Tibial nerve (tissue), 4 donors: ENCODE measurements around the gene RIBC2. TPM values are rescaled to one million over a fixed set of nuclear protein-coding genes. Genes with fewer than 3 reads are reported as not detected.

Experiments used
- DNase-seq, 2 donors: peaks; one replicate each; pipeline ENCODE4 v3.0.0-alpha.2; 2019; ENCODE audit warnings: low spot score in 2 of 2
- H3K27ac ChIP-seq, 4 donors: fragments of 200-600 bp; sonication (generic) in 3 of 4; one replicate each; pipeline ENCODE4 v1.5.1; 2017 to 2019; ENCODE audit warnings: mild to moderate bottlenecking in 1 of 4
- H3K27me3 ChIP-seq, 2 donors: fragments of 200-600 bp; sonication (generic) in 1 of 2; one replicate each; pipeline versions ENCODE4 v1.5.1 to v1.6.0; 2017 to 2019
- H3K36me3 ChIP-seq, 3 donors: fragments of 200-600 bp; sonication (generic); one replicate each; pipeline ENCODE4 v1.5.1; 2018 to 2019
- H3K4me1 ChIP-seq, 4 donors: fragments of 200-600 bp; sonication (generic) in 3 of 4; one replicate each; pipeline ENCODE4 v1.5.1; 2017 to 2019
- H3K4me3 ChIP-seq, 4 donors: fragments of 200-600 bp; sonication (generic) in 3 of 4; one replicate each; pipeline ENCODE4 v1.5.1; 2017 to 2019; ENCODE audit warnings: mild to moderate bottlenecking in 1 of 4, moderate library complexity in 1 of 4
- H3K9me3 ChIP-seq, 4 donors: fragments of 200-600 bp; sonication (generic) in 3 of 4; one replicate each; pipeline ENCODE4 v1.5.1; 2017 to 2019
- EP300 ChIP-seq, 2 donors: sonication (generic); formaldehyde crosslinking; IDR thresholded peaks; one replicate each; pipeline ENCODE4 v1.6.1; 2017; ENCODE audit warnings: antibody characterized with exemption in 2 of 2, mild to moderate bottlenecking in 1 of 2
- POLR2A ChIP-seq, 2 donors: fragments of 450-650 bp; IDR thresholded peaks; one replicate each; pipeline ENCODE4 v1.6.1; 2017; ENCODE audit warnings: antibody characterized with exemption in 2 of 2, mild to moderate bottlenecking in 2 of 2, moderate library complexity in 2 of 2
- WGBS, 2 donors: methylation state at CpG; one replicate each; pipeline ENCODE4 v1.1.5; 2018; 5-methylcytosine and 5-hydroxymethylcytosine counted together
- total RNA-seq, 4 donors: library from RNA; depleted of rRNA; stranded (reverse); fragments of >200 nt; gene quantifications; one replicate each; pipeline ENCODE4 v1.1.0, GENCODE V29; 2016
- TF ChIP-seq, protein P1 (sequence below), 5 experiments: fragments of 200-600 bp in 3 of 5; fragments of 450-650 bp in 2 of 5; sonication (generic) in 3 of 5; IDR thresholded peaks; one replicate each; pipeline ENCODE4 v1.5.1; 2016 to 2019; ENCODE audit warnings: antibody characterized with exemption in 5 of 5, mild to moderate bottlenecking in 3 of 5, moderate library complexity in 2 of 5

The RIBC2 gene
- total RNA-seq, 4 donors from 2014 or later: 0.42 TPM; not detected in 3

DNA sequence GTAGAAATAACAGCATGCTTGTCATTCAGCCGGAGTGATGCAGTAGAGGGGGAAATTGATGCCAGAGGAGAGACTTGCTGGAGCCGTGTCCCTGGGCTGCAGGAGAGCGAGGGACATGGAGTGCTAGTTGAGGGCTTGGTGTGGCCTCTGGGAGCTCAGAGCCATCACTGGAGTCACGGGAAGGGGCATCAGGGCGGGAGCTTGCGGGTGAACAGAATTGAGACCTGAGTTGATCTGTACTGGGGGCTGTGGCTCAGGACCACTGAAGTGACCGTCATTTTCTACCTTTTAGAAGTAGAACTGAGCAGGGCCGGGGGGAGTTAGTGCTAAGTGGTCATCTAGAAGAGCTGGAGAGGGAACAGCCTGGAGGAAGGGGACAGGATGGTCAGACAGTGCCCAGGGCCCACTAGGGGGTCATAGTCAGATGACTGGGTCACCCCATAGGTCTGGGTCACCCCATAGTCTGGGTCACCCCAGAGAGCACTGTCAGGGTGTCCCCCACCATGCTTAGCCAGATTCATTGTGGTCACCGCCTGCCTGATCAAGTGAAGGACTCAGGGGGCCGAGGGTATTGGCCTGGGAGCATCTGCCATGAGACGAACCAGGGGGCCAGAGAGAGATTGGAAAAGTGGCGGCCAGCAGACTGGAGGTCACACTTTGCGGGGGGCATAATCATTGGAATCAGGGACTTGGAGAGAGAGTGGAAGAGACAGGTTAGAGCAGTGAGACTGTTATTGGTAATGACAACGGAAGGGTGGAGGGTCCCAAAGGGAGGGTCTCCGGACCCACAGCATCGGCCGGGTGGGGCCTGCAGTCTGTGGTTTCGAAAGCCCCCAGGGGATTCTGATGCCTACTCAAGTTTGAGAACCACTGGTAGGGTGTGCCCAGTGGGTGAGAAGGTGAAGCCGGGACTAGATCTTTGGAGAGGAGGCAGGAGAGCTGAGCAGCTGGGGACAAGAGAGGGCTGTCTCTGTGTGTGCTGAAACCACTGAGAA, 15.2 kb downstream of the RIBC2 start:
- Histone ChIP-seq H3K36me3 (no peaks in the 10 kb centered on the region), H3K27ac (no peak overlapping the region), H3K27me3 (no peaks in the 10 kb centered on the region), H3K4me1 (no peaks in the 10 kb centered on the region), H3K4me3 (no peak overlapping the region), H3K9me3 (peaks cover 0 to 4% (median 0%) of the 10 kb centered on the region in 4 donors)
- TF ChIP-seq, protein P1, sequence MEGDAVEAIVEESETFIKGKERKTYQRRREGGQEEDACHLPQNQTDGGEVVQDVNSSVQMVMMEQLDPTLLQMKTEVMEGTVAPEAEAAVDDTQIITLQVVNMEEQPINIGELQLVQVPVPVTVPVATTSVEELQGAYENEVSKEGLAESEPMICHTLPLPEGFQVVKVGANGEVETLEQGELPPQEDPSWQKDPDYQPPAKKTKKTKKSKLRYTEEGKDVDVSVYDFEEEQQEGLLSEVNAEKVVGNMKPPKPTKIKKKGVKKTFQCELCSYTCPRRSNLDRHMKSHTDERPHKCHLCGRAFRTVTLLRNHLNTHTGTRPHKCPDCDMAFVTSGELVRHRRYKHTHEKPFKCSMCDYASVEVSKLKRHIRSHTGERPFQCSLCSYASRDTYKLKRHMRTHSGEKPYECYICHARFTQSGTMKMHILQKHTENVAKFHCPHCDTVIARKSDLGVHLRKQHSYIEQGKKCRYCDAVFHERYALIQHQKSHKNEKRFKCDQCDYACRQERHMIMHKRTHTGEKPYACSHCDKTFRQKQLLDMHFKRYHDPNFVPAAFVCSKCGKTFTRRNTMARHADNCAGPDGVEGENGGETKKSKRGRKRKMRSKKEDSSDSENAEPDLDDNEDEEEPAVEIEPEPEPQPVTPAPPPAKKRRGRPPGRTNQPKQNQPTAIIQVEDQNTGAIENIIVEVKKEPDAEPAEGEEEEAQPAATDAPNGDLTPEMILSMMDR (IDR thresholded peaks at IDR 0.05): no peak
- TF ChIP-seq POLR2A (IDR thresholded peaks at IDR 0.05) (no peak), EP300 (IDR thresholded peaks at IDR 0.05) (no peak)
- DNase-seq: no peak
- WGBS, 2 donors: 81 to 85% methylated on average over 19 of the region's 19 CpGs

DNA sequence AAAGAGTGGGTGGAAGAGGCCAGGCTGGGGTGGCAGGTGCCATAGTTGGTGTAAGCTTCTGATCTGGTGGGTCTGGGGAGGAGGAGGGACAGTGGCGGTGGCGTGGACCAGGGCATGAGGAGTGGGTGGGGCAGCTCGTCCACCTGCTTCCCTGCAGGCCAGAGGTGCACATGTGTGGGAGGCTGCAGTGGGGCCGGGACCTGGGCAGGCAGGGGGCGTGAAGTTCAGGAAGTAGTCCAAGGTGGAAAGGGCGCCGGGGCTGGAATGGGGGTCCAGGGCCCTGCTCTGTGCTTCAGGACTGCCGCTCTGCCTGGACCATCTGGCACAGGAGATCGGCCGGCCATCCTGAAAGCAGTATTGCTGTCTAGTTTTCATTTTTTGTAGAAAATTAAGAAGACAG, 15.9 kb downstream of the RIBC2 start:
- Histone ChIP-seq H3K4me1 (no peaks in the 10 kb centered on the region), H3K4me3 (no peak overlapping the region), H3K27ac (no peak overlapping the region), H3K27me3 (no peaks in the 10 kb centered on the region), H3K9me3 (peaks cover 0 to 4% (median 0%) of the 10 kb centered on the region in 4 donors), H3K36me3 (no peaks in the 10 kb centered on the region)
- TF ChIP-seq EP300 (IDR thresholded peaks at IDR 0.05) (no peak), POLR2A (IDR thresholded peaks at IDR 0.05) (no peak)
- TF ChIP-seq, protein P1 (IDR thresholded peaks at IDR 0.05): no peak
- no peak for DNase-seq
- WGBS, 2 donors: 79 to 86% methylated on average over 10 of the region's 10 CpGs

DNA sequence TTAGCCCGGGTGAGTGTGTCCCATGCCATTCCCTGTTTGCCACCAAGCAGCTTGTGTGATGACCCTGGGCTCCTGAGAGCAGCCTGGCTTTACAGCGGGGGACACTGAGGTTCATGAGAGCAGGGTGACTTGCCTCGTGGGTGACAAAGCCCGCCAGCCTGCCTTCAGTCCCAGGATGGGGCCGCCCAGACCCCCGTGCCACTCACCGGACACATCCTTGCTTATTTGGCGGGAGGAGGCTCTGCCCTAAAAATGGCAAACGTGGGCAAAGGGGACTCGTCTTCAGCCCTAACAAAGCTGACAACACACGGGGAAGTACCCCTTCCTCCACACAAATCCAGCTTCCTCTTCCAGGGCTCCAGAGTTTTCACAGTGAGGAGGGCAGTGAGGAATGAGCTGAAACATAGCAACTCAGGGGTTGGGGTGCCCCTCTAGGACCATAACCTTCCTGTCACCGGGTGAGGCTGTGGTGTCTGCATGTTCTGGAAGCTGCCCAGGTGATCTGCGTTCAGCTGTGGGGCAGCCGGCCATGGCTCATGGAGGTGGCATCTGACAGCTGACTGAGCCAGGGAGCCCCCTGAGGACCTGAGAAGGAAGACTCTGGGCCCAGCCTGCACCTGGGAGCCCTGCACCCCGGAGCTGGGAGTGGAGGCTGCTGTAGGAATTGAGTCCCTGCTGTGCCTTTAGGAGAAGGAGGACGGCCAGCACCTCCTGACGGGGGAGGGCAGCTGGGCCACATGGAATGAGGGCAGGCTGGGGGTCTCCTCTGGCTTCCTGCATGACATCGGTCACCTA, 16.7 kb downstream of the RIBC2 start:
- 85 to 86% methylated on average over 16 to 18 of the region's 18 CpGs for WGBS, 2 donors

GRCh38 chr22:45430871-45431270, 17.4 kb downstream of the RIBC2 start:
- H3K9me3 ChIP-seq: peaks cover 0 to 4% (median 0%) of the 10 kb centered on the region in 4 donors
- DNase-seq: no peak
- TF ChIP-seq, protein P1 (IDR thresholded peaks at IDR 0.05): no peak
- TF ChIP-seq POLR2A (IDR thresholded peaks at IDR 0.05) (no peak), EP300 (IDR thresholded peaks at IDR 0.05) (no peak)

More for the DNA sequence above, 16.7 kb downstream of the RIBC2 start:
- peaks cover 0 to 4% (median 0%) of the 10 kb centered on the region in 4 donors for H3K9me3 ChIP-seq
- H3K27me3 ChIP-seq: no peaks in the 10 kb centered on the region
- no peak overlapping the region for H3K4me3 ChIP-seq
- no peak overlapping the region for H3K27ac ChIP-seq
- H3K4me1 ChIP-seq: peaks cover 0 to 1% (median under 1%) of the 10 kb centered on the region in 4 donors
- no peaks in the 10 kb centered on the region for H3K36me3 ChIP-seq
- no peak for DNase-seq
- no peak for TF ChIP-seq POLR2A (IDR thresholded peaks at IDR 0.05)

DNA sequence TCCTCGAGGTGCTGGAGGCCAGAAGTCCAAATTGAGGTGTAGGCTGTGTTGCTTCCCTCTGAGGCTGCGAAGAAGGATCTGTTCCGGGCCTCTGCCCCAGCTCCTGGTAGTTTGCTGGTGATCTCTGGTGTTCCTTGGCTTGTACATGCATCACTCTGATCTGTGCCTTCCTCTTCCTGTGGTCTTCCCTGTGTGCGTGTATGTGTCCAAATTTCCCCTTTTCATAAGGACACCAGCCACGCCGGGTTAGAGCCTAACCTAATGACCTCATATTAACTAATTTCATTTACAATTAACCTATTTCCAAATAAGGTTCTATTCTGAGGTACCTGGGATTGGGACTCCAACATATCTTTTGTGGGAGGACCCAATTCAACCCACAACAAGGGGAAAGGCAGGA, 21.5 kb downstream of the RIBC2 start:
- WGBS, 2 donors: 84 to 88% methylated on average over 5 to 6 of the region's 6 CpGs
- no peaks in the 10 kb centered on the region for H3K27me3 ChIP-seq
- no peak for DNase-seq
- no peak overlapping the region for H3K4me3 ChIP-seq
- H3K4me1 ChIP-seq: peaks cover 0 to 12% (median 2%) of the 10 kb centered on the region in 4 donors
- peak overlapping the region in 3 of 4 donors; percentile 13 to 68 (median 36) for H3K27ac ChIP-seq
- TF ChIP-seq, protein P1 (IDR thresholded peaks at IDR 0.05): no peak
- TF ChIP-seq POLR2A (IDR thresholded peaks at IDR 0.05) (no peak), EP300 (IDR thresholded peaks at IDR 0.05) (no peak)
- H3K9me3 ChIP-seq: no peaks in the 10 kb centered on the region
- H3K36me3 ChIP-seq: no peaks in the 10 kb centered on the region

More at GRCh38 chr22:45430871-45431270, 17.4 kb downstream of the RIBC2 start:
- Histone ChIP-seq H3K36me3 (no peaks in the 10 kb centered on the region), H3K4me3 (no peak overlapping the region), H3K27me3 (no peaks in the 10 kb centered on the region), H3K4me1 (peaks cover 0 to 8% (median 2%) of the 10 kb centered on the region in 4 donors), H3K27ac (no peak overlapping the region)
- WGBS, 2 donors: 92 to 93% methylated on average over 18 to 19 of the region's 19 CpGs
